Activated effector memory CD4-positive, alpha-beta T cell treated with anti-CD3 and anti-CD28 coated beads, Interleukin-2, amount 50 U/mL, for 16 hours (primary cell): Measurements from ENCODE around the gene BEAN1.

Source experiments
- DNase-seq: peaks from one replicate; pipeline ENCODE4 v3.0.0-alpha.2; 2020

The BEAN1 gene

GRCh38 chr16:66422366-66422765, 4.7 kb upstream of the BEAN1 start:
- no peak for DNase-seq

- no peak for DNase-seq
Observed at GRCh38 chr16:66423177-66423576, 3.9 kb upstream of the BEAN1 start.

GRCh38 chr16:66425651-66426050, 1.4 kb upstream of the BEAN1 start:
- DNase-seq = no peak

- no peak for DNase-seq
Observed at GRCh38 chr16:66426112-66427035, 721 bp upstream of the BEAN1 start.

GRCh38 chr16:66427871-66428681, 981 bp downstream of the BEAN1 start:
- no peak for DNase-seq

GRCh38 chr16:66428682-66429251, 1.7 kb downstream of the BEAN1 start:
- DNase-seq = no peak

DNA sequence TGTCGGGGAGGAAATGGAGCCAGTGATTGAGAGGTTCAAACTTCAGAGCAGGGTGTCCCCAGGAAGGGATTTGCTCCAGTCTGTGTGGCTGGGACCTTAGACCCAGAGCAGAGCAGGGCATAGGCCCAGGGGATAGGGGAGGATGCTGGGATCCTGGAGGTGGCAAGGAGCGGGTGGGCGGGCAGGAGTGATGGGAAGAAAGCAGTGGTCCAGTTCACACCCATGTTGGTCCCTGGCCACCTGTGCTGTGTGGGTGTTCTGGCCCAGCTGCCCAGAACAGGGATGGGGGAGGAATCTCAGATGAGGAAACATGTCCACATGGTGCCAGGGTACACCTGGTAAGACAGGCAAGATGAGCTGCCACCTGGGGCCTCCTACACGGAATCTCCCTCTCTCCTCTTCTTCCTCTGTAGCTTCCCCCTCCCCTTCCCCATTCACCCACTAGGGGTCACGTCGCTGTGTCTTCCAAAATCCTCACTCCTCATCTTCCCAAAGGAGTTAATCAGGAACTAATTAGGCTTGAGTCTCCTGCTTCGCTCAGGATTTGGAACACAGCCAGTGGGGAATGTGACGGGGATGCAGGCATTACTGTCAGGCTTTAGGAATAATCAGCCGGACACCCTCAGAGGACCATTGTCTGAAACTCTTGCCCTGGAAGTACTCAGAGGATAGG, 2.3 kb downstream of the BEAN1 start:
- DNase-seq = no peak

- DNase-seq = no peak
Observed at GRCh38 chr16:66430214-66430613, 3.1 kb downstream of the BEAN1 start.

DNA sequence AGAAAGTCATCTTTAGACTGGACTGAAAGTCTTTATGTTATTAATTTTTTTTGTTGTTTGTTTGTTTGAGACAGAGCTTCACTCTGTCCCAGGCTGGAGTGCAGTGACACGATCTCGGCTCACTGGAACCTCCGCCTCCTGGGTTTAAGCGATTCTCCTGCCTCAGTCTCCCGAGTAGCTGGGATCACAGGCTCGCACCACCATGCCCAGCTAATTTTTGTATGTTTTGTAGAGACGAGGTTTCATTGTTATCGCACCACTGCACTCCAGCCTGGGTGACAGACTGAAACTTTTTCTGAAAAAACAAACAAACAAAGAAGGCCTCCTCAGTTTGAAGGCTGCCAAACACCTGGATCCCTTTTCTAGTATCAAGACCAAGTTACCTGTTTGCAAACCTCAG, 4.7 kb downstream of the BEAN1 start:
- DNase-seq = no peak

DNA sequence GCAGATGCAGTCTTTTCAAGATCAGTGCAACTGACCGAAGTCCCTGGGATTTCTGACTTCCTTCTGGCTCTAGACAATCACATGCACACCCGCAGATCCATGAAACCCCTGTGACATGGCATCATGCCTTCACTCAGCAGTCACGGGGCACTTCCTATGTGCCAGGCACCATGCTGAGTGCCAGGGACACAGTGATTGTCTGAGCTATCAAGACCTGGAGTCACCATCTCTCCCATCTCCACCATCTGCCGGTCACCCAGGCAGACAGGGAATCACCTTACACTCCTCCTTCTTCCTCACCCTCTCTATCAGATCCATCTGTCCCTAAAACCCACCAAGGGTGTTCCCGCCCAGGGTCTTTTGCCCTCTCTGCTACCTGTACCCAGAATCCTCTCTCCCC, 5.3 kb downstream of the BEAN1 start:
- no peak for DNase-seq

DNA sequence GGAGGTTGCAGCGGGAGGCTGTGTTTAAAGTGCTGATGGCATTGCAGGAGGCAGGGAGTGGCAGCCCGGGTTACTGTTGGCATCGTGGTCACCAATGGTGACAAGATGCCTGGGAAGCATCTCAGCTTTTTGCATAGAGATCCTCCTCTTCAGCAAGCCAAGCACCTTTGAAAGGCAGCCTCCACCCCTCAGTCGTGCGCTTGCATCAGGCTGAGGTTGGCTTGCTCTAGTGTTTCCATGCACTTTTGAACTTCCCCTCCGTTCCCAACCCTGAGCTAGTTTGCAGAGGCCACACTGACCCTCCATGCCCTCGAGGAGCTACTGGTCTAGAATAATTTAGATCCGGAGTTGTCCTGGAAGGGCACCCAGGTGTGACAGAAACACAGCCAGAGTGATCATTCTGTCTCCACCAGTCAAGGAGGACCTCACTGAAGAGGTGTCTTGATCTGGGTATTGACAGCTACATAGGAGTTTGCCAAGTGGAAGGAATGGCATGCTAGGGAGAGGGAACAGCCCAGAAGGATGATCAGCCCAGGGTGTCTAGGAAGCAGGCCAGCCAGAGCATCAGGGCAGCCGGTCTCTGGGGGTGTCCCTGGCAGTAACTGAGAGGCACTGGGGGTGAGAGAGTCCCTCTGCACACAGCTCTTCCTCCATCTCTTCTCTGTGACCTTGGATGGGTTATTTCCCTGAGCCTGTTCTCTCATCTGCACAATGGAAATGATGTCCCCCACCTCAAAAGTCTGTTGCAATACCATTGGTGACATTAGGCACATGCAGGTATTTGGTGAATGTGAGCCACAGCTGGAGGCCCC, 7.7 kb downstream of the BEAN1 start:
- no peak for DNase-seq

DNA sequence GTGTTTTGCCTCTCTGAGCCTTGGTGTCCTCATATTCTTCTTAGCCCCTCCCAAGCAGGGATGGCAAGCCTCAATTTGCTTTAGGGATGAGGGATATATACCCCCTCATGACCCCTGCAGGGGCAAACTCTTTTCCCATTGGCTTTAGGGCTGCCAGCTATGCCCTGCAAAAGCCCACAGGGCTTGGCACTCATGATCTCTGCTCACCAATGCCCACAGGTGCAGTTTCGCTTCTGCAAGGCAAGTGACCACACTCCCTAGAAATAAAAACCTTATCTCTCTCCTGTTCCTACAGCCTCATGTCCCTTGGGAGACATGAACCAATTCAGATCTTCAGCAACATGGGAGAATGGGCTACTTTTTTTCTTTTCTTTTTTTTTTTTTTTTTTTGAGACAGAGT, 8.8 kb downstream of the BEAN1 start:
- no peak for DNase-seq

- no peak for DNase-seq
Observed at GRCh38 chr16:66437391-66437945, 10.4 kb downstream of the BEAN1 start.

GRCh38 chr16:66438536-66438935, 11.4 kb downstream of the BEAN1 start:
- no peak for DNase-seq

DNA sequence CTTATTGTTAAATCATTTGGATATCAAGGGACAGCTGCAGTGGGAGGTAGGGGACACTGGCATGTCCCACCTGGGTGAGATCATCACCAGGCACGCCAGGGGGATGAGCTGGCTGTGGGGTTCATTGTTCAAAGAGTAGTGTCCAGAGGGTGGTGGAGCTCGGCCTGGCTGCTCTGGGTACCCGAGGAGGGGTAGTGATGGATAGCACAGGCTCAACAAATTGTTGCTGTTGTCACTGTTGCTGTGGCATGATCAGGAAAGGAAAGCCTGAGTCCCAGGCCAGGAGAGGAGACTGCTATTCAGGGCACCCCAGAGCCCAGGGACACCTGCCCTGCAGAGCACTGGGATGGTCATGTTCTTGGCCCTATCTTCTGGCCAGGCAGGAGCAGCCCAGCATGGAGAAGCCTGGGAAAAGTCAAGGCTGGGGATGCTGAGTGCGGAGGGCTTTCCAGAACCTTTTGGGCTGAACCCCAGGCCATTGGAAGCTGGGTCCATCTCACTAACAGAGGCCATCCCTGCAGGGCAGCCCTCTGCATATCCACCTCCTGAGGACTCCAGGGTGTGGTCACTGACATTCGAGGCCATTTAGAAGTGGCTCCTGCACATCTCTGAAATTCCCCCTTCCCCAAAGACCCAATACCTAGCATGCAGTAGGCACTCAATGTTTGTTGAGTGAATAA, 12.1 kb downstream of the BEAN1 start:
- no peak for DNase-seq

DNA sequence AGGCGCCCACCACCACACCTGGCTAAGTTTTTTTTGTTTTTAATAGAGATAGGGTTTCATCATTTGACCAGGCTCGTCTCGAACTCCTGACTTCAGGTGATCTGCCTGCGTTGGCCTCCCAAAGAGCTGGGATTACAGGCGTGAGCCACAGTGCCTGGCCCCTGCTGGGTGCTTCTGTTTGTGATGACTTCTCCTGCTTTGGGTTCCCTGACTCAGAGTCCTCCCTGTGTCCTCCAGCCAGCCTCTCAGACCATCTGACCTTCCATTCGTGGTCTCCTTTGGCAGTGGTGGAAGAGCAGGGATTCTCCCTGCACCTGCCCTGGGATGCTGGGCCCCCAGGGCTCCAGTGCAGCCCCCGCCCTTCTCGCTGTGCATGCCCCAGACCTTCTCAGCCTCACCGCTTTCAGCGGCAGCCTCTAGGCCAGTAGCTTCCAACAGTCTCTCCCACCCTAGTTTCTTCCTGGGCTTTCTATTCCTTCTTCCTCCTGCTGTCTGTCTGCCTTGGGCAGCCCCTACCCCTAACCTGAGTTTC, 13.2 kb downstream of the BEAN1 start:
- DNase-seq = no peak

GRCh38 chr16:66440970-66441369, 13.9 kb downstream of the BEAN1 start:
- DNase-seq = no peak

DNA sequence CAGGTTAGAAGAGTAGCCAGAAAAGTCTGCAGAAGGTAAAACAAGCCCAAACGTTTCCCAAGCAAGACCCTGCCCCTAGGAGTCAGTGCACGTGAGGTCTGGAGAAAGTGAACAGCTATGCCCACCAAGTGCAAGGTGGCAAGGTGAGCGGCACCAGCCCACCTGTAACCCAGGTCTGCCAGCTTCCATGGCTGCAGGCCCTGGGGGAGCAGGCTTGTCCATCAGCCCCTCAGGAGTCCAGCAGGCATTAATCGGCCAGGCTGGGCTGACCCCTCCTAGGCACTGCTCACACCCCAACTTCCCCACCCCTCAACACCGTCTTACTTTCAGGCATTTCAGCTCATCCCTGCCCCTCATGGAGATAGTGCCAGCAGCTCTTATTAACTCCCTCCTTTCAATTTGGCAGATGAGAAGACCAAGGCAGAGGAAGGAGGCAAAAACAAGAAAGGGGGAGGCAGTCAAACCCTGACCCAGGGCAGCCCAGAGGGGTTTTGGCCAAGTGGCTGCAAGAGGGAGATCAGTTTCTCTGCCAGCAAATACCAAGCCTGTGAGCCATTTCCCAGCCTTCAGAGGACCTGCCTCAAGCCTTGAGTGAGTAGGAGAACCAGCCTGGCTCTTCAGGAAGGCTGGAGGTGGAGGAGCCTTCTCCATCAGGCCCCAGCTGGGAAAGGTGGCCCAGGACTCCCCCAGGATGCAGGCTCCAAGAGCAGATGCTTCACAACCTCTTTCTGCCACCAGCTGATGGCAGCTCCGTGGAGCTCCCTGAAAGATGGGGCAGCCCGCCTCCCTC, 14.7 kb downstream of the BEAN1 start:
- DNase-seq = no peak

GRCh38 chr16:66442502-66443268, 15.6 kb downstream of the BEAN1 start:
- no peak for DNase-seq
